HepG2 (cell line): ENCODE results near the gene ATAD3C.
"Not testable (repeated sequence)": the region's sequence is repeated elsewhere in the genome, so short reads cannot be mapped to it uniquely, and the experiment has no call there.

Source experiments
- CHD2 ChIP-seq: IDR thresholded peaks from 2 replicates; pipeline ENCODE4 v1.6.1; 2011; ENCODE audit warnings: low read depth, low read length, improper control_type of control experiment
- RORA ChIP-seq: sonication (generic); formaldehyde crosslinking; IDR thresholded peaks from 2 replicates; pipeline ENCODE4 v1.5.0; 2020; ENCODE audit warnings: mild to moderate bottlenecking, missing genetic modification reagents, moderate library complexity

GRCh38 chr1:1476011-1476410 is 26.5 kb downstream of the ATAD3C start:
- not testable (repeated sequence) for TF ChIP-seq CHD2; RORA (CRISPR knock-in tag)
